ENCODE measurements around the gene RAPH1.

RAPH1 gene

GRCh38 chr2:203451689-203452088, 83.4 kb downstream of the RAPH1 start:
- Histone ChIP-seq H3K9me3 (ENCODE audit: control insufficient read depth, insufficient read depth, low read depth, low read length) (no peaks in the 10 kb centered on the region), H3K36me3 (ENCODE audit: control insufficient read depth in 2 of 2, insufficient read depth in 1 of 2, low read length in 2 of 2) (peaks cover 4 to 43% of the 10 kb centered on the region in 2 experiments; a peak in 2 of 3 replicates), H3K27ac (ENCODE audit: extremely low read depth, low read depth, low read length) (no peak overlapping the region), H3K4me1 (ENCODE audit: control insufficient read depth, insufficient read depth, low read length) (no peaks in the 10 kb centered on the region), H3K4me3 (ENCODE audit: low read depth, low read length) (no peak overlapping the region)
- ChIA-PET CTCF (interaction anchor here (6.2 kb wide), 1 partner anchor 365 kb away, joined by 29 read pairs; no protein-coding TSS in a partner anchor), POLR2A (no interaction called here)
- TF ChIP-seq EGR2 (tag by site-specific recombination; IDR thresholded peaks at IDR 0.05; ENCODE audit: low read depth) (no peak), ZNF211 (tag by site-specific recombination; IDR thresholded peaks at IDR 0.05; ENCODE audit: low read depth) (no peak), KLF1 (tag by site-specific recombination; IDR thresholded peaks at IDR 0.05) (no peak), SP3 (tag by site-specific recombination; IDR thresholded peaks at IDR 0.05) (no peak), ZNF768 (tag by site-specific recombination; IDR thresholded peaks at IDR 0.05) (no peak), TRIM28 (IDR thresholded peaks at IDR 0.05; ENCODE audit: borderline replicate concordance, low read length) (no peak), ZNF692 (tag by site-specific recombination; IDR thresholded peaks at IDR 0.05) (no peak), ZNF18 (tag by site-specific recombination; IDR thresholded peaks at IDR 0.05) (no peak), ZNF121 (tag by site-specific recombination; IDR thresholded peaks at IDR 0.05) (no peak), GLIS2 (tag by site-specific recombination; IDR thresholded peaks at IDR 0.05) (no peak), ZNF658 (tag by site-specific recombination; IDR thresholded peaks at IDR 0.05) (no peak), HOXC10 (CRISPR knock-in tag; IDR thresholded peaks at IDR 0.05) (no peak), ZNF610 (tag by site-specific recombination; IDR thresholded peaks at IDR 0.05; ENCODE audit: borderline replicate concordance) (no peak), ZNF146 (tag by site-specific recombination; IDR thresholded peaks at IDR 0.05) (no peak), ZNF514 (tag by site-specific recombination; IDR thresholded peaks at IDR 0.05) (no peak)

DNA sequence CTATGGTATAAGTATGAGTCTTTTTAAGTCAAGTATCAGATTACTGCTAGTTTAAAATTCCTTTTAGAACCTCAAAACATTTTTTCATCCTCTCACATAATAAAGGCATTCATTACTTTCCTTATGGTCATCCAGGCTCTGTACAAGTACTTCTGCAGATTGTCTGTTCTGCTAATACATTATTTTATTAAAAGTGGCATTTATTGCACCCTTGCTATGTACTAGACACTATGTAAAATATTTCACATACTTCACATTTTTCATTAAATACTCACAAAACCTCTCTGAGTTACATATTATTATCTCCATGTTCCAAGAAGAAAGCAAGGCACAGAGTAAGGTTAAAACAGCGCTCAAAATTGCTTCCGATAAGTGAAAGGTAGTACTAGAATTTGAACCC, 84.1 kb downstream of the RAPH1 start:
- H3K36me3 ChIP-seq (ENCODE audit: control insufficient read depth in 2 of 2, insufficient read depth in 1 of 2, low read length in 2 of 2), result peaks cover 4 to 46% of the 10 kb centered on the region in 2 experiments; a peak in 2 of 3 replicates
- CTCF ChIA-PET, result interaction anchor here (0.6 kb wide), 1 partner anchor 376 kb away, joined by 3 read pairs; no protein-coding TSS in a partner anchor
- no peak overlapping the region for H3K27ac ChIP-seq (ENCODE audit: extremely low read depth, low read depth, low read length)
- H3K4me1 ChIP-seq (ENCODE audit: control insufficient read depth, insufficient read depth, low read length), result no peaks in the 10 kb centered on the region
- TF ChIP-seq ZNF175 (tag by site-specific recombination; IDR thresholded peaks at IDR 0.05), result no peak
- TF ChIP-seq, protein P1, sequence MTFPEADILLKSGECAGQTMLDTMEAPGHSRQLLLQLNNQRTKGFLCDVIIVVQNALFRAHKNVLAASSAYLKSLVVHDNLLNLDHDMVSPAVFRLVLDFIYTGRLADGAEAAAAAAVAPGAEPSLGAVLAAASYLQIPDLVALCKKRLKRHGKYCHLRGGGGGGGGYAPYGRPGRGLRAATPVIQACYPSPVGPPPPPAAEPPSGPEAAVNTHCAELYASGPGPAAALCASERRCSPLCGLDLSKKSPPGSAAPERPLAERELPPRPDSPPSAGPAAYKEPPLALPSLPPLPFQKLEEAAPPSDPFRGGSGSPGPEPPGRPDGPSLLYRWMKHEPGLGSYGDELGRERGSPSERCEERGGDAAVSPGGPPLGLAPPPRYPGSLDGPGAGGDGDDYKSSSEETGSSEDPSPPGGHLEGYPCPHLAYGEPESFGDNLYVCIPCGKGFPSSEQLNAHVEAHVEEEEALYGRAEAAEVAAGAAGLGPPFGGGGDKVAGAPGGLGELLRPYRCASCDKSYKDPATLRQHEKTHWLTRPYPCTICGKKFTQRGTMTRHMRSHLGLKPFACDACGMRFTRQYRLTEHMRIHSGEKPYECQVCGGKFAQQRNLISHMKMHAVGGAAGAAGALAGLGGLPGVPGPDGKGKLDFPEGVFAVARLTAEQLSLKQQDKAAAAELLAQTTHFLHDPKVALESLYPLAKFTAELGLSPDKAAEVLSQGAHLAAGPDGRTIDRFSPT (tag by site-specific recombination; IDR thresholded peaks at IDR 0.05), result no peak
- TF ChIP-seq MYNN (tag by site-specific recombination; IDR thresholded peaks at IDR 0.05; ENCODE audit: borderline replicate concordance), result no peak
- TF ChIP-seq, protein P2, sequence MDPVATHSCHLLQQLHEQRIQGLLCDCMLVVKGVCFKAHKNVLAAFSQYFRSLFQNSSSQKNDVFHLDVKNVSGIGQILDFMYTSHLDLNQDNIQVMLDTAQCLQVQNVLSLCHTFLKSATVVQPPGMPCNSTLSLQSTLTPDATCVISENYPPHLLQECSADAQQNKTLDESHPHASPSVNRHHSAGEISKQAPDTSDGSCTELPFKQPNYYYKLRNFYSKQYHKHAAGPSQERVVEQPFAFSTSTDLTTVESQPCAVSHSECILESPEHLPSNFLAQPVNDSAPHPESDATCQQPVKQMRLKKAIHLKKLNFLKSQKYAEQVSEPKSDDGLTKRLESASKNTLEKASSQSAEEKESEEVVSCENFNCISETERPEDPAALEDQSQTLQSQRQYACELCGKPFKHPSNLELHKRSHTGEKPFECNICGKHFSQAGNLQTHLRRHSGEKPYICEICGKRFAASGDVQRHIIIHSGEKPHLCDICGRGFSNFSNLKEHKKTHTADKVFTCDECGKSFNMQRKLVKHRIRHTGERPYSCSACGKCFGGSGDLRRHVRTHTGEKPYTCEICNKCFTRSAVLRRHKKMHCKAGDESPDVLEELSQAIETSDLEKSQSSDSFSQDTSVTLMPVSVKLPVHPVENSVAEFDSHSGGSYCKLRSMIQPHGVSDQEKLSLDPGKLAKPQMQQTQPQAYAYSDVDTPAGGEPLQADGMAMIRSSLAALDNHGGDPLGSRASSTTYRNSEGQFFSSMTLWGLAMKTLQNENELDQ (tag by site-specific recombination; IDR thresholded peaks at IDR 0.05; ENCODE audit: low read depth), result no peak
- TF ChIP-seq ZBTB10 (tag by site-specific recombination; IDR thresholded peaks at IDR 0.05), result no peak
- no peak for TF ChIP-seq OSR2 (tag by site-specific recombination; IDR thresholded peaks at IDR 0.05)
- TF ChIP-seq ZNF843 (tag by site-specific recombination; IDR thresholded peaks at IDR 0.05), result no peak
- POLR2A ChIA-PET, result no interaction called here
- H3K4me3 ChIP-seq (ENCODE audit: low read depth, low read length), result no peak overlapping the region
- H3K9me3 ChIP-seq (ENCODE audit: control insufficient read depth, insufficient read depth, low read depth, low read length), result no peaks in the 10 kb centered on the region

Data from HEK293 (cell line).